H9 (cell line): ENCODE data around the gene RNU7-1. TPM values are rescaled to one million over a fixed set of nuclear protein-coding genes. Genes with fewer than 3 reads are reported as not detected.
A peak's percentile ranks its signal among the peaks of the same experiment; 100 is the strongest.

Source experiments
- DNase-seq: peaks from one replicate; pipeline ENCODE4 v3.0.0-alpha.2; 2017
- H2AFZ ChIP-seq: one replicate; pipeline ENCODE4 v1.6.1; 2013; ENCODE audit warnings: mild to moderate bottlenecking, low read length, control low read depth, moderate library complexity
- H2AK5ac ChIP-seq: 2 replicates; pipeline ENCODE4 v1.6.1; 2013; ENCODE audit warnings: low read length, control low read depth, mixed read lengths; ENCODE audit not compliant: insufficient read length
- H2BK120ac ChIP-seq: one replicate; pipeline ENCODE4 v1.6.1; 2013; ENCODE audit warnings: low read depth, mild to moderate bottlenecking, low read length, control low read depth, inconsistent platforms; ENCODE audit not compliant: poor library complexity, severe bottlenecking
- H2BK12ac ChIP-seq: 2 replicates; pipeline ENCODE4 v1.6.1; 2013; ENCODE audit warnings: low read length, control low read depth, mixed read lengths, low read depth; ENCODE audit not compliant: insufficient read length
- H2BK15ac ChIP-seq: 2 replicates; pipeline ENCODE4 v1.6.1; 2013; ENCODE audit warnings: low read depth, low read length, control low read depth
- H2BK20ac ChIP-seq: one replicate; pipeline ENCODE4 v1.6.1; 2013; ENCODE audit warnings: low read depth, mild to moderate bottlenecking, low read length, control low read depth, inconsistent platforms; ENCODE audit not compliant: poor library complexity, severe bottlenecking
- H2BK5ac ChIP-seq: 2 replicates; pipeline ENCODE4 v1.6.1; 2013; ENCODE audit warnings: low read length, control low read depth, mixed read lengths; ENCODE audit not compliant: insufficient read length
- H3K14ac ChIP-seq: 2 replicates; pipeline ENCODE4 v1.6.1; 2013; ENCODE audit warnings: low read length, control low read depth; ENCODE audit not compliant: insufficient read depth
- H3K18ac ChIP-seq: 2 replicates; pipeline ENCODE4 v1.6.1; 2013; ENCODE audit warnings: low read depth, mild to moderate bottlenecking, mixed read lengths, low read length, control low read depth; ENCODE audit not compliant: insufficient read length
- H3K23ac ChIP-seq: 2 replicates; pipeline ENCODE4 v1.6.1; 2013; ENCODE audit warnings: low read length, control low read depth, mixed read lengths, low read depth; ENCODE audit not compliant: insufficient read length
- H3K23me2 ChIP-seq: 2 replicates; pipeline ENCODE4 v1.6.1; 2013; ENCODE audit warnings: low read depth, mild to moderate bottlenecking, mixed read lengths, low read length, control low read depth; ENCODE audit not compliant: insufficient read length, poor library complexity, severe bottlenecking
- H3K27ac ChIP-seq: 2 replicates; pipeline ENCODE4 v1.5.1; 2013; ENCODE audit warnings: low read length, control low read depth, mixed read lengths, low read depth; ENCODE audit not compliant: insufficient read length
- H3K27me3 ChIP-seq: 2 replicates; pipeline ENCODE4 v1.6.1; 2013; ENCODE audit warnings: low read length, control low read depth, inconsistent platforms; ENCODE audit not compliant: insufficient read depth
- H3K4ac ChIP-seq: 2 replicates; pipeline ENCODE4 v1.6.1; 2013; ENCODE audit warnings: low read depth, mild to moderate bottlenecking, control low read depth, inconsistent platforms, low read length, moderate library complexity
- H3K4me1 ChIP-seq: 2 replicates; pipeline ENCODE4 v1.6.1; 2013; ENCODE audit warnings: low read length, control low read depth, inconsistent platforms; ENCODE audit not compliant: insufficient read depth
- H3K4me2 ChIP-seq: 2 replicates; pipeline ENCODE4 v1.6.1; 2013; ENCODE audit warnings: low read length, control low read depth, mixed read lengths; ENCODE audit not compliant: insufficient read length, insufficient read depth
- H3K56ac ChIP-seq: 2 replicates; pipeline ENCODE4 v1.6.1; 2013; ENCODE audit warnings: low read depth, mild to moderate bottlenecking, mixed read lengths, low read length, control low read depth; ENCODE audit not compliant: insufficient read length
- H3K79me1 ChIP-seq: 2 replicates; pipeline ENCODE4 v1.6.1; 2013; ENCODE audit warnings: low read depth, mild to moderate bottlenecking, moderate library complexity, low read length, control low read depth, inconsistent platforms; ENCODE audit not compliant: insufficient read depth, poor library complexity, severe bottlenecking
- H3K79me2 ChIP-seq: 2 replicates; pipeline ENCODE4 v1.6.1; 2013; ENCODE audit warnings: low read length, control low read depth, inconsistent platforms; ENCODE audit not compliant: insufficient read depth
- H3K9ac ChIP-seq: 2 replicates; pipeline ENCODE4 v1.6.1; 2013; ENCODE audit warnings: low read length, control low read depth, mixed read lengths; ENCODE audit not compliant: insufficient read length; ENCODE audit errors: extremely low read depth
- H3K9me3 ChIP-seq: one replicate; pipeline ENCODE4 v1.6.1; 2013; ENCODE audit warnings: low read depth, low read length, inconsistent platforms; ENCODE audit not compliant: control insufficient read depth
- H3T11ph ChIP-seq: one replicate; pipeline ENCODE4 v1.6.1; 2013; ENCODE audit warnings: mild to moderate bottlenecking, low read length, control low read depth, inconsistent platforms
- H4K20me1 ChIP-seq: one replicate; pipeline ENCODE4 v1.6.1; 2013; ENCODE audit not compliant: control insufficient read depth, insufficient read length, insufficient read depth
- H4K5ac ChIP-seq: 2 replicates; pipeline ENCODE4 v1.6.1; 2013; ENCODE audit warnings: low read depth, mild to moderate bottlenecking, mixed read lengths, low read length, control low read depth; ENCODE audit not compliant: insufficient read length
- H4K8ac ChIP-seq: replicated peaks from 2 replicates; pipeline ENCODE4 v1.6.1; 2013; ENCODE audit warnings: low read length, control low read depth, mixed read lengths, low read depth; ENCODE audit not compliant: insufficient read length
- H4K91ac ChIP-seq: 2 replicates; pipeline ENCODE4 v1.6.1; 2013; ENCODE audit warnings: low read depth, mild to moderate bottlenecking, moderate library complexity, mixed read lengths, low read length, control low read depth; ENCODE audit not compliant: insufficient read length
- H3K27ac Mint-ChIP-seq, 3 experiments: 2 replicates in 2 of 3; 3 replicates in 1 of 3; pipeline ENCODE4 v1.8.0; 2020 to 2021; ENCODE audit warnings: mixed read lengths in 3 of 3, mild to moderate bottlenecking in 1 of 3, moderate library complexity in 1 of 3
- H3K27me3 Mint-ChIP-seq: 2 replicates; pipeline ENCODE4 v1.8.0; 2021; ENCODE audit warnings: low read depth, mild to moderate bottlenecking, moderate library complexity, mixed read lengths
- H3K36me3 Mint-ChIP-seq, 3 experiments: 2 replicates in 2 of 3; 3 replicates in 1 of 3; pipeline ENCODE4 v1.8.0; 2020 to 2021; ENCODE audit warnings: low read depth in 3 of 3, mixed read lengths in 3 of 3; ENCODE audit not compliant: insufficient read depth in 1 of 3
- H3K4me1 Mint-ChIP-seq, 2 experiments: 2 replicates each; pipeline ENCODE4 v1.8.0; 2020; ENCODE audit warnings: mixed read lengths in 2 of 2
- H3K4me3 Mint-ChIP-seq, 2 experiments: 2 replicates in 1 of 2; 3 replicates in 1 of 2; pipeline ENCODE4 v1.8.0; 2020 to 2021; ENCODE audit warnings: mild to moderate bottlenecking in 2 of 2, mixed read lengths in 2 of 2, moderate library complexity in 1 of 2
- H3K9me3 Mint-ChIP-seq, 2 experiments: 2 replicates in 1 of 2; 3 replicates in 1 of 2; pipeline ENCODE4 v1.8.0; 2020; ENCODE audit warnings: mild to moderate bottlenecking in 2 of 2, mixed read lengths in 2 of 2, moderate library complexity in 1 of 2
- CTCF ChIP-seq: fragments of 200-600 bp; sonication (generic); conservative IDR thresholded peaks from 3 replicates; pipeline ENCODE4 v1.8.0; 2021; ENCODE audit warnings: antibody characterized with exemption, mild to moderate bottlenecking
- WGBS: extraction: QIAGEN DNeasy Blood & Tissue Kit; methylation state at CpG from one replicate; pipeline ENCODE4 v1.1.7; 2013; ENCODE audit warnings: missing lambda C conversion rate, low lambda C conversion rate, mixed read lengths; ENCODE audit not compliant: insufficient read length; ENCODE audit errors: extremely low coverage; 5-methylcytosine and 5-hydroxymethylcytosine counted together
- total RNA-seq: library from RNA; stranded (reverse); gene quantifications from 2 replicates; pipeline ENCODE4 v1.2.1, GENCODE V29; 2021

Gene RNU7-1
- total RNA-seq, 1 experiment from 2014 or later: not detected

GRCh38 chr12:6944381-6945186 is 968 bp downstream of the RNU7-1 start:
- H3K4ac ChIP-seq: no peak overlapping the region
- H2BK20ac ChIP-seq: no peak overlapping the region
- H3K18ac ChIP-seq: peak overlapping the region; percentile 98
- H3T11ph ChIP-seq: no peak overlapping the region
- H3K9me3 Mint-ChIP-seq: no peaks in the 10 kb centered on the region; a peak in 1 of 5 replicates
- H3K23me2 ChIP-seq: peaks cover 16% of the 10 kb centered on the region
- H3K4me2 ChIP-seq: peak overlapping the region; percentile 96
- H3K4me3 Mint-ChIP-seq: peak overlapping the region; percentile 93 to 94
- H3K4me1 Mint-ChIP-seq: peaks cover 34 to 38% of the 10 kb centered on the region in 2 experiments
- H4K5ac ChIP-seq: peak overlapping the region; percentile 79
- peak; percentile 95 for DNase-seq
- H2BK15ac ChIP-seq: no peak overlapping the region
- peak overlapping the region; percentile 96 for H2BK5ac ChIP-seq
- H2BK12ac ChIP-seq: no peak overlapping the region
- H3K79me1 ChIP-seq: no peaks in the 10 kb centered on the region
- H2BK120ac ChIP-seq: peak overlapping the region; percentile 2
- peak overlapping the region; percentile 98 to 100 (median 100) for H3K27ac Mint-ChIP-seq
- peak; percentile 79 for TF ChIP-seq CTCF
- H3K27me3 ChIP-seq: no peaks in the 10 kb centered on the region
- H3K23ac ChIP-seq: no peak overlapping the region
- H3K4me1 ChIP-seq: 0 out of 2 replicates have a peak, but pooled peaks cover 4% of the 10 kb centered on the region
- peak overlapping the region; percentile 63 for H3K56ac ChIP-seq
- H3K36me3 Mint-ChIP-seq: peaks cover 13 to 34% (median 22%) of the 10 kb centered on the region in 3 experiments
- H4K91ac ChIP-seq: no peak overlapping the region
- peak overlapping the region; percentile 23 for H4K8ac ChIP-seq
- H4K20me1 ChIP-seq: peaks cover 2% of the 10 kb centered on the region
- H3K9me3 ChIP-seq: no peaks in the 10 kb centered on the region
- no peak overlapping the region for H2AK5ac ChIP-seq
- WGBS: no CpG with 5 or more reads among the region's 48 CpGs
- peaks cover 2% of the 10 kb centered on the region; the same call in 1 of the 2 replicates for H3K27me3 Mint-ChIP-seq
- no peaks in the 10 kb centered on the region for H3K79me2 ChIP-seq
- H2AFZ ChIP-seq: no peak overlapping the region
- H3K14ac ChIP-seq: peak overlapping the region; percentile 99
- peak overlapping the region; percentile 96 for H3K27ac ChIP-seq
- peak overlapping the region; percentile 98 for H3K9ac ChIP-seq
